Esophagus squamous epithelium (tissue), 5 donors: ENCODE results near the gene SLC22A7. TPM values are rescaled to one million over a fixed set of nuclear protein-coding genes. Genes with fewer than 3 reads are reported as not detected.
A peak's percentile ranks its signal among the peaks of the same experiment; 100 is the strongest.

Source experiments
- DNase-seq: peaks from one replicate; lab custom pipeline; 2025; lab: John Stamatoyannopoulos, UW
- H3K27ac ChIP-seq, 4 donors: fragments of 200-600 bp; sonication (generic); one replicate each; pipeline ENCODE4 v1.5.1; 2016 to 2019; ENCODE audit warnings: mild to moderate bottlenecking in 1 of 4
- H3K27me3 ChIP-seq, 4 donors: fragments of 200-600 bp; sonication (generic); 1 replicate in 3 of 4; 2 replicates in 1 of 4; pipeline versions ENCODE4 v1.5.1 to v1.6.0; 2017 to 2021; ENCODE audit warnings: antibody characterized with exemption in 1 of 4
- H3K36me3 ChIP-seq, 3 donors: fragments of 200-600 bp; sonication (generic); one replicate each; pipeline ENCODE4 v1.5.1; 2016 to 2019
- H3K4me1 ChIP-seq, 3 donors: fragments of 200-600 bp; sonication (generic); one replicate each; pipeline ENCODE4 v1.5.1; 2017 to 2019
- H3K4me3 ChIP-seq, 4 donors: fragments of 200-600 bp; sonication (generic); 1 replicate in 3 of 4; 2 replicates in 1 of 4; pipeline ENCODE4 v1.5.1; 2016 to 2019; ENCODE audit warnings: mild to moderate bottlenecking in 2 of 4, moderate library complexity in 1 of 4
- H3K9me3 ChIP-seq, 3 donors: fragments of 200-600 bp; sonication (generic); one replicate each; pipeline ENCODE4 v1.5.1; 2016 to 2019
- CTCF ChIP-seq, 6 experiments: fragments of 450-650 bp in 4 of 6; fragments of 200-600 bp in 2 of 6; sonication (generic) in 2 of 6; IDR thresholded peaks; one replicate each; pipeline ENCODE4 v1.5.1; 2016 to 2019; ENCODE audit warnings: antibody characterized with exemption in 6 of 6, mild to moderate bottlenecking in 4 of 6, moderate library complexity in 4 of 6
- POLR2A ChIP-seq, 4 donors: fragments of 450-650 bp; IDR thresholded peaks; one replicate each; pipeline ENCODE4 v1.6.1; 2017; ENCODE audit warnings: antibody characterized with exemption in 4 of 4, mild to moderate bottlenecking in 4 of 4, moderate library complexity in 3 of 4
- WGBS, 2 donors: methylation state at CpG; one replicate each; pipeline ENCODE4 v1.1.5; 2018; 5-methylcytosine and 5-hydroxymethylcytosine counted together
- intact Hi-C: fragments of 100-400 bp; cut with DNase I; formaldehyde crosslinking; loops from one replicate; pipeline ENCODE4 v1.15.0; 2022
- total RNA-seq, 4 donors: library from RNA; depleted of rRNA; stranded (reverse); fragments of >200 nt; gene quantifications; one replicate each; pipeline ENCODE4 v1.1.0, GENCODE V29; 2016
- donor health status: DM: yes; HTN: yes; CAD: no.

SLC22A7 gene
- total RNA-seq, 4 donors from 2014 or later: not detected

DNA sequence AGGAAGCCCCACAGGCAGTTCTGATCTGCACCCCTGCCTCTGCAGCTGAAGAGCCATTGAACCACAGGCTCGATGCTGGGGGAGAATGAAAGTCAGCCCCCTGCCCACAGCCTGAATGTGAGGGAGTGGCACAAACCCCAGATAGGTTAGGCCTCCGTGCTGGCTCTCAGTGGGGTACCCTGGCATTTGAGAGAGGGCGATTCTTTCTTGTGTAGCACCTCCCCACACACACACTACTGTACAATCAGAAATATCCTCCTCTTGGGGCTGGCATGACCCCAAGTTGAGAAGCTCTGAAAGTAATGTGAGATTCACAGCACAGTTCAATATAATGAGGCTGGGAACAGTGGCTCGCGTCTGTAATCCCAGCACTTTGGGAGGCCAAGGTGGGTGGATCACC, 36.9 kb upstream of the SLC22A7 start:
- WGBS, 2 donors: 77 to 94% methylated on average over 2 to 5 of the region's 5 CpGs
- TF ChIP-seq POLR2A (IDR thresholded peaks at IDR 0.05) (no peak), CTCF (IDR thresholded peaks at IDR 0.05) (no peak)
- Histone ChIP-seq H3K36me3 (no peaks in the 10 kb centered on the region), H3K27me3 (peaks cover 0 to 27% (median 0%) of the 10 kb centered on the region in 4 donors), H3K9me3 (no peaks in the 10 kb centered on the region), H3K4me1 (peaks cover 0 to 4% (median 0%) of the 10 kb centered on the region in 3 donors), H3K27ac (no peak overlapping the region), H3K4me3 (no peak overlapping the region)
- intact Hi-C loops: loop anchor here (10.0 kb wide), 1 partner anchor 244 kb away; no protein-coding TSS in a partner anchor
- no peak for DNase-seq

DNA sequence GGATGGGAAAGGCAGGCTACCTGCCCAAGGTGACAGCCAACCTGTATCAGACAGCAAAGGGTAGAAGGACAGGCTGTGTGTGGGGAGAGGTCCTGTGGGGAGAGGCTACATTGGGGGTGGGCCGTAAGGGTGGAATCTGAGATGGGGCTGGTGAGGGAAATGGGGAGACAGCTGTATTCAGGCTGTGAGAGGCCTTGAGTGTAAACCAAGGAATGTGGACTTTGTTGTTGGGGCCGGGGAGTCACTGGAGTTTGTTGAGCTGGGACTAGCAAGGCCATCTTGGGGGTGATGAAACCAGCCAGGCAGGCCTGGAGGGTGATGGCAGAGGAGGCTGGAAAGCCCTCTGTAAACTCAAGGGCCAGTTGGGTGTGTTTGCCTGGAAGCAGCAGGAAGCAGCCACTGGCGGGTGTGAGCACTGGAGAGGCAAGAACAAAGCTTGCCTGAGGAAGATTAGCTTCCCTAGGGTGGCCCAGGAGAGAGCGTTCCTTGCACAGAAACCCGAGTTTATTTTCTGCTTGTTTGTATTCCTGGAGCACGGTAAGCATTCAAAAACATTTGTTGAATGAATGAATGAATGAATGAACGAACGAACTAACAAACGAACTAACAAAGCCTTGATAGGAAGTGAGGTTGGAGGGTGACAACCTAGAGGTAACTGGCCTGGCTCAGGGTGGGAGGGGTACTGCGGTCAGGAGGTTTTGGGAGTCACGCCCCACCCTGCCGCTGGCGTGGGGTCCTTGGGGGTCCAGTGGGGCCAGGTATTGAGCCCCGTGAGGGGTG, 35.9 kb upstream of the SLC22A7 start:
- no peak for DNase-seq
- H3K4me1 ChIP-seq: peaks cover 0 to 4% (median 0%) of the 10 kb centered on the region in 3 donors
- H3K9me3 ChIP-seq: no peaks in the 10 kb centered on the region
- H3K27ac ChIP-seq: no peak overlapping the region
- no peak overlapping the region for H3K4me3 ChIP-seq
- intact Hi-C loops: loop anchor here (10.0 kb wide), 1 partner anchor 243 kb away; no protein-coding TSS in a partner anchor
- TF ChIP-seq CTCF (IDR thresholded peaks at IDR 0.05): no peak
- no peak for TF ChIP-seq POLR2A (IDR thresholded peaks at IDR 0.05)
- peaks cover 0 to 17% (median 0%) of the 10 kb centered on the region in 4 donors for H3K27me3 ChIP-seq
- H3K36me3 ChIP-seq: no peaks in the 10 kb centered on the region
- 71 to 77% methylated on average over 14 of the region's 14 CpGs for WGBS, 2 donors

GRCh38 chr6:43262780-43263313, 35.2 kb upstream of the SLC22A7 start:
- H3K27me3 ChIP-seq: peaks cover 0 to 13% (median 0%) of the 10 kb centered on the region in 4 donors
- intact Hi-C loops: loop anchor here (10.0 kb wide), 1 partner anchor 242 kb away; no protein-coding TSS in a partner anchor
- no peak overlapping the region for H3K4me3 ChIP-seq
- no peak for DNase-seq
- H3K36me3 ChIP-seq: no peaks in the 10 kb centered on the region
- H3K4me1 ChIP-seq: peaks cover 0 to 5% (median 0%) of the 10 kb centered on the region in 3 donors
- no peak overlapping the region for H3K27ac ChIP-seq
- 71 to 88% methylated on average over 4 to 18 of the region's 39 CpGs for WGBS, 2 donors
- H3K9me3 ChIP-seq: no peaks in the 10 kb centered on the region
- TF ChIP-seq POLR2A (IDR thresholded peaks at IDR 0.05) (no peak), CTCF (IDR thresholded peaks at IDR 0.05) (no peak)

DNA sequence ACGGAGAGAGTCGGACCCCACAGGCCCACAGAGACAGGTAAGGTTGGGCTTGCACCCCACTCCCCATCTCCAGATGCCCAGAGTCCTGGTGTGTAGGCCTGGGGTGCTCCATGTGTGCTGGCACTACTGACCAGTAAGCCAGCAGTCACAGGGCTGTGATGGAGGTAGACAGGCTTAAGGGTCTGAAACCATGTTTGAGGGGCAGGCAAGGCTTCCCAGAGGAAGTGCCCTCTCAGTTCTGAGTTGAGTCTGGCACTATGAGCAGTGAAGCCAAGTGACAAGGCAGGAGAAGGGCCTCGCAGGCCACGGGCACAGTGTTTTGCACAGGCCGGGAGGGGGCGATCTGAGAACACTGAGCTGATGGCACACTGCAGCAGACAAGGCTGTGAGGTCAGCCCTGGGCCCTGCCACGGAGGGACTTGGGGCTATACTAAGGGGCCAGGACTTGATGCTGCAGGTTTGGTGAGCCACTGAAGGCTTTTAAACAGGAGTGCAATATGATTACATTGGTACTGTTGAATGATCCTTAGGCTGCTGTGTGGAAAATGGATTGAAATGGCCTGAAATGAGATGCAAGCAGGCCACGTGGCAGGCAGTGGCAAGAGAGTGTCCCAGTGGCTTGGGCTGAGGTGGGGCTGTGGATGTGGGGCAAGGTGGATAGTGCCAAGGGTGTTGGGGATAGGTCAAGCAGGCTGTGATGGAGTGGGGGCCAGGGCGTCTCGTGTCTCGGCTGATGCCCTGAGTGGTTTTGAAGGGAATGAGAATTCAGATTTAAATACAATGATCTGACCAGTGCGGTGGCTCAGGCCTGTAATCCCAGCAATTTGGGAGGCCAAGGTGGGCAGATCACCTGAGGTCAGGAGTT, 34.5 kb upstream of the SLC22A7 start:
- H3K27me3 ChIP-seq: peaks cover 0 to 14% (median 0%) of the 10 kb centered on the region in 4 donors
- peak; percentile 10 for DNase-seq
- peak; percentile 41 to 85 (median 73) for TF ChIP-seq CTCF (IDR thresholded peaks at IDR 0.05)
- no peak for TF ChIP-seq POLR2A (IDR thresholded peaks at IDR 0.05)
- H3K36me3 ChIP-seq: no peaks in the 10 kb centered on the region
- peaks cover 0 to 12% (median under 1%) of the 10 kb centered on the region in 3 donors for H3K4me1 ChIP-seq
- 49 to 76% methylated on average over 6 to 11 of the region's 12 CpGs for WGBS, 2 donors
- intact Hi-C loops: loop anchor here (10.0 kb wide), 1 partner anchor 241 kb away; no protein-coding TSS in a partner anchor
- H3K27ac ChIP-seq: no peak overlapping the region
- H3K9me3 ChIP-seq: no peaks in the 10 kb centered on the region
- no peak overlapping the region for H3K4me3 ChIP-seq
